ENCODE measurements around the gene SDK1.

DNA sequence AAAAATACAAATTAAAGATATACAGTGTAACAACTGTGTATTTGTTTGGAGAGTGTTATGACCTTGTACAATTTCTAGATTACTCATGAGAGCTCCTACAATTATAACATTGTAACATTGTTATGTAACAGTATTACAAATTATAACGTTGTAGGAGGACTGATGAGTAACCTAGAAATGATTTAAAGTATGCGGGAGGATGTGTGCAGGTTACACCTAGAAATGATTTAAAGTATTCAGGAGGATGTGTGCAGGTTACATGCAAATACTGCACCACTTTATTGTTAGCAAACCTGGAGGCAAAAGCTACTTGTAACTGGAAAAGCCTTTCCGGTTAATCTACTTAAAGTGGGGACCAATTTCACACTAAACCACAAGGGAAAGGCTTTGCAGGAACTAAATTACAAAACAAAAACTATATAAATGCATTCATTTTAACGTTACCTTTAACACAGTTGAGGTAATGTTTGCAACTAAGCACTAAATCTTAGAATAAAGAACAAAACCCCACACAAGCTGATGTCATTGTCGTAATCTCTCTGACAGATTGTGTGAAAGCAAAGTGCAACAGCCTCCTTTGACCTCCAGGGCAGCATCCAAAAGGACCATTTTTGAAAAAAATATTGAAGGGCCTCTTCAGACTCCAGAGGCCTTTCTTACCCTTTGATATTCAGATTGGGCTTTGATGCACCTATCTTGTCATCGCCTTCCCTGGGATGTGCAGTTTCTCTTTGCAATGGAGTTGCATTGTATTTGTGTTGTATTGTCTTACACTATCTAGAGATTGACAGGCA is 858.9 kb downstream of the SDK1 start:
- TF ChIP-seq, protein P1, sequence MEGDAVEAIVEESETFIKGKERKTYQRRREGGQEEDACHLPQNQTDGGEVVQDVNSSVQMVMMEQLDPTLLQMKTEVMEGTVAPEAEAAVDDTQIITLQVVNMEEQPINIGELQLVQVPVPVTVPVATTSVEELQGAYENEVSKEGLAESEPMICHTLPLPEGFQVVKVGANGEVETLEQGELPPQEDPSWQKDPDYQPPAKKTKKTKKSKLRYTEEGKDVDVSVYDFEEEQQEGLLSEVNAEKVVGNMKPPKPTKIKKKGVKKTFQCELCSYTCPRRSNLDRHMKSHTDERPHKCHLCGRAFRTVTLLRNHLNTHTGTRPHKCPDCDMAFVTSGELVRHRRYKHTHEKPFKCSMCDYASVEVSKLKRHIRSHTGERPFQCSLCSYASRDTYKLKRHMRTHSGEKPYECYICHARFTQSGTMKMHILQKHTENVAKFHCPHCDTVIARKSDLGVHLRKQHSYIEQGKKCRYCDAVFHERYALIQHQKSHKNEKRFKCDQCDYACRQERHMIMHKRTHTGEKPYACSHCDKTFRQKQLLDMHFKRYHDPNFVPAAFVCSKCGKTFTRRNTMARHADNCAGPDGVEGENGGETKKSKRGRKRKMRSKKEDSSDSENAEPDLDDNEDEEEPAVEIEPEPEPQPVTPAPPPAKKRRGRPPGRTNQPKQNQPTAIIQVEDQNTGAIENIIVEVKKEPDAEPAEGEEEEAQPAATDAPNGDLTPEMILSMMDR (IDR thresholded peaks at IDR 0.05 in 2 of 3, conservative IDR thresholded peaks at IDR 0.05 in 1 of 3; ENCODE audit: control insufficient read depth in 2 of 3, extremely low read depth in 1 of 3, insufficient read depth in 1 of 3, low read depth in 3 of 3, low read length in 3 of 3), result no peak
- TF ChIP-seq SIX5 (IDR thresholded peaks at IDR 0.05; ENCODE audit: low read depth, low read length, severe bottlenecking) (no peak), ETV6 (conservative IDR thresholded peaks at IDR 0.05 in 1 of 2, IDR thresholded peaks at IDR 0.05 in 1 of 2; ENCODE audit: borderline replicate concordance in 1 of 2, low read depth in 1 of 2) (no peak)
- TF ChIP-seq, protein P2, sequence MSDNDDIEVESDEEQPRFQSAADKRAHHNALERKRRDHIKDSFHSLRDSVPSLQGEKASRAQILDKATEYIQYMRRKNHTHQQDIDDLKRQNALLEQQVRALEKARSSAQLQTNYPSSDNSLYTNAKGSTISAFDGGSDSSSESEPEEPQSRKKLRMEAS (IDR thresholded peaks at IDR 0.05; ENCODE audit: low read depth, low read length), result no peak
- TF ChIP-seq, protein P3, sequence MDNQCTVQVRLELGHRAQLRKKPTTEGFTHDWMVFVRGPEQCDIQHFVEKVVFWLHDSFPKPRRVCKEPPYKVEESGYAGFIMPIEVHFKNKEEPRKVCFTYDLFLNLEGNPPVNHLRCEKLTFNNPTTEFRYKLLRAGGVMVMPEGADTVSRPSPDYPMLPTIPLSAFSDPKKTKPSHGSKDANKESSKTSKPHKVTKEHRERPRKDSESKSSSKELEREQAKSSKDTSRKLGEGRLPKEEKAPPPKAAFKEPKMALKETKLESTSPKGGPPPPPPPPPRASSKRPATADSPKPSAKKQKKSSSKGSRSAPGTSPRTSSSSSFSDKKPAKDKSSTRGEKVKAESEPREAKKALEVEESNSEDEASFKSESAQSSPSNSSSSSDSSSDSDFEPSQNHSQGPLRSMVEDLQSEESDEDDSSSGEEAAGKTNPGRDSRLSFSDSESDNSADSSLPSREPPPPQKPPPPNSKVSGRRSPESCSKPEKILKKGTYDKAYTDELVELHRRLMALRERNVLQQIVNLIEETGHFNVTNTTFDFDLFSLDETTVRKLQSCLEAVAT (IDR thresholded peaks at IDR 0.05), result no peak

Data from GM12878 (cell line).